Suprapubic skin (tissue), 4 donors: ENCODE data around the gene CHD9. TPM values are rescaled to one million over a fixed set of nuclear protein-coding genes. Genes with fewer than 3 reads are reported as not detected.

Experiments used
- DNase-seq, 2 donors: peaks; one replicate each; pipeline ENCODE4 v3.0.0-alpha.2; 2019; ENCODE audit warnings: low spot score in 2 of 2
- H3K27ac ChIP-seq: fragments of 200-600 bp; sonication (generic); one replicate; pipeline ENCODE4 v1.5.1; 2019
- H3K27me3 ChIP-seq: fragments of 200-600 bp; sonication (generic); one replicate; pipeline ENCODE4 v1.5.1; 2019
- H3K36me3 ChIP-seq: fragments of 200-600 bp; sonication (generic); one replicate; pipeline ENCODE4 v1.5.1; 2019
- H3K4me1 ChIP-seq: fragments of 200-600 bp; sonication (generic); one replicate; pipeline ENCODE4 v1.5.1; 2019
- H3K4me3 ChIP-seq: fragments of 200-600 bp; sonication (generic); one replicate; pipeline ENCODE4 v1.5.1; 2019; ENCODE audit warnings: mild to moderate bottlenecking
- H3K9me3 ChIP-seq: fragments of 200-600 bp; sonication (generic); one replicate; pipeline ENCODE4 v1.5.1; 2019
- EP300 ChIP-seq: sonication (generic); formaldehyde crosslinking; IDR thresholded peaks from one replicate; pipeline ENCODE4 v1.6.1; 2017; ENCODE audit warnings: antibody characterized with exemption
- POLR2A ChIP-seq, 2 donors: fragments of 450-650 bp; IDR thresholded peaks; one replicate each; pipeline ENCODE4 v1.6.1; 2017; ENCODE audit warnings: antibody characterized with exemption in 2 of 2, mild to moderate bottlenecking in 2 of 2, moderate library complexity in 2 of 2
- POLR2AphosphoS5 ChIP-seq, 3 donors: sonication (generic); formaldehyde crosslinking; IDR thresholded peaks; one replicate each; pipeline ENCODE4 v1.6.1; 2017; ENCODE audit warnings: antibody characterized with exemption in 3 of 3
- WGBS: methylation state at CpG from one replicate; pipeline ENCODE4 v1.1.5; 2018; 5-methylcytosine and 5-hydroxymethylcytosine counted together
- total RNA-seq, 4 donors: library from RNA; depleted of rRNA; stranded (reverse); fragments of >200 nt; gene quantifications; one replicate each; pipeline ENCODE4 v1.1.0, GENCODE V29; 2016
- TF ChIP-seq, protein P1 (sequence below), 2 donors: fragments of 200-600 bp in 1 of 2; fragments of 450-650 bp in 1 of 2; sonication (generic) in 1 of 2; IDR thresholded peaks; one replicate each; pipeline ENCODE4 v1.5.1; 2016 to 2019; ENCODE audit warnings: antibody characterized with exemption in 2 of 2, mild to moderate bottlenecking in 1 of 2, moderate library complexity in 1 of 2

Gene CHD9
- total RNA-seq, 4 donors from 2014 or later, result 56.6 to 129 (median 70.4) TPM

- Histone ChIP-seq H3K4me1 (peaks cover 88% of the 10 kb centered on the region), H3K27me3 (no peaks in the 10 kb centered on the region), H3K4me3 (no peak overlapping the region), H3K27ac (peak overlapping the region; percentile 78), H3K9me3 (no peaks in the 10 kb centered on the region), H3K36me3 (no peaks in the 10 kb centered on the region)
- no peak for DNase-seq
- 41% methylated on average over 4 of the region's 4 CpGs for whole genome bisulfite sequencing
- TF ChIP-seq POLR2A (IDR thresholded peaks at IDR 0.05), result no peak
- TF ChIP-seq POLR2AphosphoS5 (IDR thresholded peaks at IDR 0.05), result no peak
- TF ChIP-seq, protein P1, sequence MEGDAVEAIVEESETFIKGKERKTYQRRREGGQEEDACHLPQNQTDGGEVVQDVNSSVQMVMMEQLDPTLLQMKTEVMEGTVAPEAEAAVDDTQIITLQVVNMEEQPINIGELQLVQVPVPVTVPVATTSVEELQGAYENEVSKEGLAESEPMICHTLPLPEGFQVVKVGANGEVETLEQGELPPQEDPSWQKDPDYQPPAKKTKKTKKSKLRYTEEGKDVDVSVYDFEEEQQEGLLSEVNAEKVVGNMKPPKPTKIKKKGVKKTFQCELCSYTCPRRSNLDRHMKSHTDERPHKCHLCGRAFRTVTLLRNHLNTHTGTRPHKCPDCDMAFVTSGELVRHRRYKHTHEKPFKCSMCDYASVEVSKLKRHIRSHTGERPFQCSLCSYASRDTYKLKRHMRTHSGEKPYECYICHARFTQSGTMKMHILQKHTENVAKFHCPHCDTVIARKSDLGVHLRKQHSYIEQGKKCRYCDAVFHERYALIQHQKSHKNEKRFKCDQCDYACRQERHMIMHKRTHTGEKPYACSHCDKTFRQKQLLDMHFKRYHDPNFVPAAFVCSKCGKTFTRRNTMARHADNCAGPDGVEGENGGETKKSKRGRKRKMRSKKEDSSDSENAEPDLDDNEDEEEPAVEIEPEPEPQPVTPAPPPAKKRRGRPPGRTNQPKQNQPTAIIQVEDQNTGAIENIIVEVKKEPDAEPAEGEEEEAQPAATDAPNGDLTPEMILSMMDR (IDR thresholded peaks at IDR 0.05), result no peak
- no peak for TF ChIP-seq EP300
Observed at GRCh38 chr16:53084141-53084541, 29.4 kb downstream of the CHD9 start.

- no peaks in the 10 kb centered on the region for H3K9me3 ChIP-seq
- H3K4me3 ChIP-seq, result no peak overlapping the region
- peaks cover 88% of the 10 kb centered on the region for H3K4me1 ChIP-seq
- 67% methylated on average over 8 of the region's 8 CpGs for WGBS
- no peaks in the 10 kb centered on the region for H3K27me3 ChIP-seq
- H3K36me3 ChIP-seq, result no peaks in the 10 kb centered on the region
- H3K27ac ChIP-seq, result peak overlapping the region; percentile 78
- DNase-seq, result no peak
- no peak for TF ChIP-seq EP300
- no peak for TF ChIP-seq POLR2A (IDR thresholded peaks at IDR 0.05)
- TF ChIP-seq POLR2AphosphoS5 (IDR thresholded peaks at IDR 0.05), result no peak
- TF ChIP-seq, protein P1 (IDR thresholded peaks at IDR 0.05), result no peak
Observed at GRCh38 chr16:53084746-53085334, 30.0 kb downstream of the CHD9 start.

GRCh38 chr16:53085369-53085843 lies 30.6 kb downstream of the CHD9 start:
- H3K36me3 ChIP-seq, result no peaks in the 10 kb centered on the region
- H3K27me3 ChIP-seq, result no peaks in the 10 kb centered on the region
- H3K27ac ChIP-seq, result peak overlapping the region; percentile 78
- no peak for DNase-seq
- H3K9me3 ChIP-seq, result no peaks in the 10 kb centered on the region
- no peak overlapping the region for H3K4me3 ChIP-seq
- 13% methylated on average over 4 of the region's 4 CpGs for WGBS
- H3K4me1 ChIP-seq, result peaks cover 89% of the 10 kb centered on the region
- no peak for TF ChIP-seq EP300
- TF ChIP-seq, protein P1 (IDR thresholded peaks at IDR 0.05), result no peak
- TF ChIP-seq POLR2AphosphoS5 (IDR thresholded peaks at IDR 0.05), result no peak
- TF ChIP-seq POLR2A (IDR thresholded peaks at IDR 0.05), result no peak

GRCh38 chr16:53085931-53086421 lies 31.2 kb downstream of the CHD9 start:
- Histone ChIP-seq H3K27ac (peak overlapping the region; percentile 78), H3K36me3 (no peaks in the 10 kb centered on the region), H3K27me3 (no peaks in the 10 kb centered on the region), H3K9me3 (no peaks in the 10 kb centered on the region), H3K4me1 (peaks cover 89% of the 10 kb centered on the region), H3K4me3 (no peak overlapping the region)
- no peak for DNase-seq
- 16% methylated on average over 6 of the region's 6 CpGs for WGBS
- no peak for TF ChIP-seq POLR2A (IDR thresholded peaks at IDR 0.05)
- no peak for TF ChIP-seq EP300
- TF ChIP-seq POLR2AphosphoS5 (IDR thresholded peaks at IDR 0.05), result no peak
- TF ChIP-seq, protein P1 (IDR thresholded peaks at IDR 0.05), result no peak

- no peaks in the 10 kb centered on the region for H3K27me3 ChIP-seq
- TF ChIP-seq EP300 (no peak), POLR2A (IDR thresholded peaks at IDR 0.05) (no peak), POLR2AphosphoS5 (IDR thresholded peaks at IDR 0.05) (no peak)
- no peak overlapping the region for H3K27ac ChIP-seq
- no peaks in the 10 kb centered on the region for H3K36me3 ChIP-seq
- peaks cover 89% of the 10 kb centered on the region for H3K4me1 ChIP-seq
- no peaks in the 10 kb centered on the region for H3K9me3 ChIP-seq
- H3K4me3 ChIP-seq, result no peak overlapping the region
- WGBS, result 21% methylated on average over 3 of the region's 3 CpGs
- DNase-seq, result no peak
Observed at GRCh38 chr16:53087101-53087500, 32.3 kb downstream of the CHD9 start.
